Activated CD4-positive, alpha-beta T cell treated with anti-CD3 and anti-CD28 coated beads, Interleukin-2, amount 10 ng/mL, durations not matched to agents 7 days and 5 days (primary cell): ENCODE measurements around the gene AFF1. TPM values are rescaled to one million over a fixed set of nuclear protein-coding genes. Genes with fewer than 3 reads are reported as not detected.
A peak's percentile ranks its signal among the peaks of the same experiment; 100 is the strongest.

Experiments
- CTCF ChIA-PET: fragments of 350-600 bp; sonication (Branson Sonifier 250); formaldehyde crosslinking; loops from one replicate; lab custom pipeline; 2021; ENCODE audit warnings: antibody characterized with exemption; lab: Charles Lee
- POLR2A ChIA-PET: fragments of 350-600 bp; sonication (Branson Sonifier 250); formaldehyde crosslinking; loops from one replicate; lab custom pipeline; 2021; ENCODE audit warnings: antibody characterized with exemption; lab: Charles Lee
- DNase-seq: peaks from one replicate; pipeline ENCODE4 v3.0.0-alpha.2; 2020
- H3K27ac Mint-ChIP-seq: one replicate; pipeline ENCODE4 v1.8.0; 2021; ENCODE audit warnings: mild to moderate bottlenecking, moderate library complexity, mixed read lengths
- H3K27me3 Mint-ChIP-seq: one replicate; pipeline ENCODE4 v1.8.0; 2021; ENCODE audit warnings: mixed read lengths
- H3K36me3 Mint-ChIP-seq: one replicate; pipeline ENCODE4 v1.8.0; 2021; ENCODE audit warnings: low read depth, mixed read lengths
- H3K4me1 Mint-ChIP-seq: one replicate; pipeline ENCODE4 v1.8.0; 2021; ENCODE audit warnings: mixed read lengths
- H3K4me3 Mint-ChIP-seq: one replicate; pipeline ENCODE4 v1.8.0; 2021; ENCODE audit warnings: mild to moderate bottlenecking, moderate library complexity, mixed read lengths
- H3K9me3 Mint-ChIP-seq: one replicate; pipeline ENCODE4 v1.8.0; 2021; ENCODE audit warnings: mixed read lengths
- total RNA-seq, 2 experiments: library from RNA; stranded (reverse); gene quantifications; one replicate each; pipeline ENCODE4 v1.2.3, GENCODE V29; 2021

Gene AFF1
- total RNA-seq, 2 experiments from 2014 or later, result 71.4 to 74.5 TPM

DNA sequence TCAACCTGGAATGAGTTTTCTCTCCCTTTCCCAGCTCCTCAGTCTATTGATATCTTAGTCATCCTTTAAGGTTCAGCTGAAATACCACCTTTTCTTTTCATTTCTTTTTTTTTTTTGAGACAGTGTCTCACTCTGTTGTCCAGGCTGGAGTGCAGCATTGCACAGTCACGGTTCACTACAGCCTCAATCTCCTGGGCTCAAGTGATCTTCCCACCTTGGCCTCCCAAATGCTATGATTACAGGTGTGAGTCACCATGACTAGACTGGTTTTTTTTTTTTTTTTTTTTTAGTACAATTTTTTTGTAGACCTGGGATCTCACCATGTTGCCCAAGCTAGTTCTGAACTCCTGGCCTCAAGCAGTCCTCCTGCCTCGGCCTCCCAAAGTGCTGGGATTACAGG lies 28.9 kb downstream of the AFF1 start:
- DNase-seq, result no peak
- H3K9me3 Mint-ChIP-seq, result no peaks in the 10 kb centered on the region
- H3K4me1 Mint-ChIP-seq, result peaks cover 30% of the 10 kb centered on the region
- CTCF ChIA-PET, result interaction anchor here (0.7 to 0.8 kb wide), 2 partner anchors 22 to 272 kb away, joined by 4 to 5 read pairs; no protein-coding TSS in a partner anchor
- no peaks in the 10 kb centered on the region for H3K27me3 Mint-ChIP-seq
- H3K36me3 Mint-ChIP-seq, result peaks cover 23% of the 10 kb centered on the region
- H3K27ac Mint-ChIP-seq, result peak overlapping the region; percentile 1
- H3K4me3 Mint-ChIP-seq, result no peak overlapping the region
- POLR2A ChIA-PET, result interaction anchor here (0.7 kb wide), 1 partner anchor 14 kb away, joined by 5 read pairs; no protein-coding TSS in a partner anchor

DNA sequence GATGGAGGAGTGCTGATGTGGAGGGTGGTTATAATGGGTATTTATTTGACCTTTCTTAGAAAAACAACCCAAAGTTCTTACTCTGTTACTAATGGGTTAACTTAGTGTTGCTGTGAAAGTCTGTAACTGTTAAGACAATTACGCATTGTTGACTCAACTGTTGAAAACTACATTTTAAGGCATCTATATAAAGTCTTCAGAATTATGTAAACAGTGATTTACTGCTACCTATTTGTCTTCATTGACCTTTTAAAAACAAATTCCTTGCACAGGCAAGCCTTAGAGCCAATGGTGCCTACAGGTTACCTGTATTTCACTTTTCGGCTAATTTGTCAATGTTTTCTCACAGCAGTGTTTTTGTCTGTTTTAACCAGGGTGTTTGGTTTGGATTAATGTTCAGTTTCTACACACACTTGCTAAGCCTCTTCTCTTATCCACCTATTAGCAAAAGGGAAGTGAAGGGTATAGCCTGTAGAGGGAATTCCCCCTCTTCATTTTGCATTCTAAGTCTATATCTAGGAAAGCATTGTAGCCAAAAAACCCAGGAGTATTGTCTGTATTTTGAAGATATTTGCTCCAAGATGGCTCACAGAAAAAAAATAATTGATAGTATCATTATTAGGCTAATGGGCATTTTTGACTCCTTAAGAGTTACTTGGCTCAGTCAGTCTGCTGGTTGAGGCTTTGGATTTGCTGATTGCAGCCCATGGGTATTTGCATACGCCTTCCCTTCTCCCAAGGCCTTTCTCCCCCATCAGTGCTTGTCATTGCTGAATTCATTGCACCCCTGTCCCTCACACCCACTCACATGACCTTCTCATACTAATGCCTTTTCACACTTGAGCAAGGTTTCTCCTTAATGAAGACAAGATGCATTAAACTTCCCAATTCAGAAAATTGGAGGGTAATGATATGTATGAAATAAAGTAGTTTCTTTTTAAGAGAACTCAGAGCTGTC lies 30.5 kb downstream of the AFF1 start:
- ChIA-PET POLR2A (no interaction called here), CTCF (no interaction called here)
- Mint-ChIP-seq H3K4me3 (no peak overlapping the region), H3K27ac (no peak overlapping the region), H3K27me3 (no peaks in the 10 kb centered on the region), H3K9me3 (no peaks in the 10 kb centered on the region), H3K4me1 (peaks cover 24% of the 10 kb centered on the region), H3K36me3 (peaks cover 14% of the 10 kb centered on the region)
- DNase-seq, result no peak

DNA sequence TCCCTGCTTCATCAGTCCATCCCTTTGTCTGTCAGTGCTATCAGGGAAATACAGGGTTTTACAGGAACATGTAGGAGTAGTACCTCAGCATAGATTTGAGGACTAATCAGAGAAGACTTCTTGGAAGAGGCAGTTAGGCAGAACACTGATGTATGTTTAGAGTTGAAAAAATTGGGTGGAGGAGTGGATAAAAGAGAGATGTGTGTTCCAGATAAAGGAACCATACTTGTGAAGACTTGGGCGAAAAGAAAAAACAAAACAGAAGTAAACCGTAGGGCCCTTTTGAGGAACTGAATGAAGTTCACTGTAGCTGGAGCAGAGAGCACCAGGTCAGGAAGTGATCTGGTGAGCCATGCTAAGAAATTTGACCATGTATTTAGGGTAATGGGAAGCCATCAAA lies 32.3 kb downstream of the AFF1 start:
- Mint-ChIP-seq H3K4me3 (no peak overlapping the region), H3K27me3 (no peaks in the 10 kb centered on the region), H3K4me1 (peaks cover 17% of the 10 kb centered on the region), H3K9me3 (no peaks in the 10 kb centered on the region), H3K36me3 (peaks cover 7% of the 10 kb centered on the region), H3K27ac (no peak overlapping the region)
- ChIA-PET POLR2A (no interaction called here), CTCF (no interaction called here)
- no peak for DNase-seq

DNA sequence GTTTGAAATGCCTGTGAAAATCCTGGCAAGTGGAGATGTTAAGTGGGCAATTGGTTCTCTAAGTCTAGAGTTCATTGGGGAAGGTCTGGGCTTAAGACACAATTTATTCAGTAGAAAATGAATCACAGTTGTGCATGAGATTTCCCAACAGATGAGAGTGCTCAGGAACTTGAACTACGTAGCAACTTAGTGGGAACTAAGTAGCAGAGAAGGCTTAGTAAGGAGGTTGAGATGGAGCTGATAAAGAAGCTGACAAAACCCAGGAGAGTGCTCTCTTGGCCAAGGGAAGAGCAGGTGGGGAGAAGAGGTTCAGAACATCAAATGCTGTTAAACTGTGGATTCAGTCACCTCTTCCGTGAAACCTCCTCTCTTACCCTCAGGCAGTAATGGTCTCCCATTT lies 33.0 kb downstream of the AFF1 start:
- H3K27me3 Mint-ChIP-seq, result no peaks in the 10 kb centered on the region
- H3K4me3 Mint-ChIP-seq, result no peak overlapping the region
- CTCF ChIA-PET, result interaction anchor here (1.1 to 1.4 kb wide), 2 partner anchors 14 to 22 kb away, joined by 3 read pairs; no protein-coding TSS in a partner anchor

DNA sequence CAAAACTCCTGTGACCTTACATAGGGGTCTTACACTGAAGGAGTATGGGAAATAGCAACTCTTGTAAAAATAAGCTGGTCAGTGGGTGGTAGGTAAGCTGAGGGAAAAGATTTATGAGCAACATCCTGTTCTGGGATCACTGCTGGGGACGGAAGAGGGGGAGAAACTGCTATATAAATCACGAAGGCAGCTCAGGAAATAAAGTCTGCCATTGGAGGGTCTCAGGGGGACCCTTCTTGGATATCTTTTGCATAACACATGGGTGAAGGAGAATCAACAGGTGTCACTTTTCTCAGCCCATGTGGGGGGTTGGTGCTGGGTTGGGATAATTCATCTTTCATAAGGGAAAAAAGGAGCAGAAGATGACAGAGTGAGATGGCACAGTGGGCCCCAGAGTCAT lies 33.7 kb downstream of the AFF1 start:
- peaks cover 18% of the 10 kb centered on the region for H3K4me1 Mint-ChIP-seq
- H3K9me3 Mint-ChIP-seq, result no peaks in the 10 kb centered on the region
- no peaks in the 10 kb centered on the region for H3K27me3 Mint-ChIP-seq
- H3K4me3 Mint-ChIP-seq, result no peak overlapping the region
- peaks cover 7% of the 10 kb centered on the region for H3K36me3 Mint-ChIP-seq
- POLR2A ChIA-PET, result no interaction called here
- H3K27ac Mint-ChIP-seq, result no peak overlapping the region
- CTCF ChIA-PET, result interaction anchor here (1.1 to 1.4 kb wide), 2 partner anchors 13 to 22 kb away, joined by 3 read pairs; no protein-coding TSS in a partner anchor
- DNase-seq, result no peak

More for the DNA sequence above, 33.0 kb downstream of the AFF1 start:
- DNase-seq, result no peak
- POLR2A ChIA-PET, result no interaction called here
- H3K27ac Mint-ChIP-seq, result no peak overlapping the region
- peaks cover 5% of the 10 kb centered on the region for H3K36me3 Mint-ChIP-seq
- no peaks in the 10 kb centered on the region for H3K9me3 Mint-ChIP-seq
- peaks cover 16% of the 10 kb centered on the region for H3K4me1 Mint-ChIP-seq

DNA sequence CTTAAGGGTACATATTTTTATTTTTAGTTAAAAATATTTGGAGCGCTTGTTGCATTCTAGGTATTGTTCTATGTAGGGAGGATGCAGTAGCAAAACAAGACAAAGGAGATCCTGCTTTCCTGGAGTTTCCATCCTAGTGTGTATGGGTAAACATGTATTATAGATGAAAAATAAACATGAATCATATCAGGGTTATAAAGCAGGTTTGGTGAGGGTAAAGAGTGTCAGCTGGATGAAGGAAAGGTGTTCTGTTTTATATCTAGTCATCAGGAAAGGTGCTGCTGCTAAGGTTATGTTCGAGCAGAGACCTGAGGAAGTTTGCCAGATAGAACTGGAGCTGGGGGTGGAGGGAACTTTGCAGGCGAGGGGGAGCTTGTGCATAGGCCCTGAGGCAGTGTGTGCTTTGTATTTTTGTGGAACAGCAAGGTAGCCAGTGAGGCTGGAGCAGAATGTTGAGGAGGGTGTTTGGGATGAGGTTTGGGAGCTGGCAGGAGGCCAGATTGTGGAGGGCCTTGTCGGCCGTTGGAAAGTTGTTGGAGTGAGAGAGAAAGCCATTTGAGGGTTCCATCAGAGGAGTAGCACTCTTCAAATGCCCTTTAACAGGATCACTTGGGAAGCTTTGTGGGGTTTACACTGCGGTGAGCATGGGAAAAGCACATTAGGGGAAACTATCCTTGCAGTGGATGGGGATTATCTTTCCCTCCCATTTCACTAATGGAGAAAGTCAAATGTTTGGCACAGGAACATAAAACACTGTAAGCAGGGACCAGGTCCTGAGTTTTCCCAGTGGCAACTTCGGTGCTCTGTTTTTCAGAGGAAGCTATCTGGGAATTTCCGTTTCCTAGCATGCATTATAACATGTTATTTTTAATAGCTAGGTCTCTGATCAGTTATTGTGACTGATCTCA lies 35.9 kb downstream of the AFF1 start:
- Mint-ChIP-seq H3K4me3 (no peak overlapping the region), H3K36me3 (peaks cover 7% of the 10 kb centered on the region), H3K27ac (no peak overlapping the region), H3K4me1 (peaks cover 34% of the 10 kb centered on the region), H3K27me3 (no peaks in the 10 kb centered on the region), H3K9me3 (no peaks in the 10 kb centered on the region)
- no peak for DNase-seq
- CTCF ChIA-PET, result interaction anchor here (1.2 to 2.0 kb wide), 4 partner anchors 10 to 48 kb away, joined by 4 to 6 read pairs (median 5); no protein-coding TSS in a partner anchor
- POLR2A ChIA-PET, result no interaction called here

DNA sequence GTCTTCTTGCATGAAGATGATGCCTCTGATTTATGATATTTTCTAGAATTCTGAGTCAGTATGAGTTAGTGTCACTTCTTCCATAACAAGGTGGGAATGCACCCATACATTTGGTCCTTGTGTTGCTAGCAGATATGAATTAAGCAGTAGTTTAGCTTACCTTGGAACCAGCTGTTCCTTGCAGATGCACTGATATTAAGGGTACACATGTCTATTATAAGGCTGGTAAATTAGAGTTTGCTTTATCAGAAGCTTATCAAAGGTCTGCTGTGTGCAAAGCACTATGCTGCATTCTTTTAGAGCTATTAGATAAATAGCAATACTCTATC lies 36.5 kb downstream of the AFF1 start:
- DNase-seq, result no peak
- ChIA-PET CTCF (interaction anchor here (1.0 to 2.0 kb wide), 6 partner anchors 9 to 49 kb away, joined by 3 to 6 read pairs (median 4); partner anchors contain the start of gene AFF1), POLR2A (no interaction called here)
- Mint-ChIP-seq H3K27ac (no peak overlapping the region), H3K4me3 (no peak overlapping the region), H3K27me3 (no peaks in the 10 kb centered on the region), H3K36me3 (peaks cover 7% of the 10 kb centered on the region), H3K4me1 (peaks cover 40% of the 10 kb centered on the region), H3K9me3 (no peaks in the 10 kb centered on the region)

DNA sequence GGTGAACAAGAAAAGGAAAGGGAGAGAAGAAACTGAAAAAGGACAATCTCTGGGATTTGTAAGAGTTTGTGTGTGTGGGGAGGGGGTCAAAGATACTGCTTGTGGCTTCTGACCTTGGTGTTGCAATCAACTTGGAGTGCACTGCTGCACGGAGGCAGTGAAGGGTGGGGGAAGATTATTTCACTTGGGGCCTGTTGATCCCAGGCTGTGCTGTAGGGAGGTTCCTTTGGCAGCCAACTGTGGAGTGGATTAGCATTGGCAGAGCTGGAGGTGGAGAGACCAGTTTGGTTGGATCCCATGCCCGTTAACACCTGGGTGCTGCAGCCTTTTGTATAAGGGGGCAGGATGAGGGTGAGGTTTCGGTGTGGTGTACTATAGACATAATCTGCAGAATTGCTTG lies 38.2 kb downstream of the AFF1 start:
- DNase-seq, result no peak
- Mint-ChIP-seq H3K36me3 (peaks cover 10% of the 10 kb centered on the region), H3K27ac (no peak overlapping the region), H3K9me3 (no peaks in the 10 kb centered on the region), H3K4me1 (peaks cover 52% of the 10 kb centered on the region), H3K4me3 (no peak overlapping the region), H3K27me3 (no peaks in the 10 kb centered on the region)
- CTCF ChIA-PET, result interaction anchor here (0.7 kb wide), 1 partner anchor 32 kb away, joined by 3 read pairs; no protein-coding TSS in a partner anchor
- POLR2A ChIA-PET, result no interaction called here

DNA sequence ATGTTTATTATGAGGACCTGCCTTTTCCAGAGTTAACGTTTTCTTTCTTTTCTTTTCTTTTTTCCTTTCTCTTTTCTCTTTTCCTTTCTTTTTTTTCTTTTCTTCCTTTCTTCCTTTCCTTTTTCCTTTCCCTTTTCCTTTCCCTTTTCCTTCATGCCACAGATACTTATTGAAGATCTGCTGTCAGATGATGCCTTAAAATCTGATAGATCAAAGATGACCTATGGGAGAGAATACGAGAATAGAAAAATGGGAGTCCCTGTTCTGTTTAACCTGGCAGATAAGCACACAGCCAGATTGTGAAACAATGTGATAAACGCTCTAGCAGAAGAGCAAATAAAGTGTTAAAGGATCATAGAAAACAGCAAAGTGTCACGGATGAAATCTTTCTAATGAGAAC lies 38.9 kb downstream of the AFF1 start:
- H3K27me3 Mint-ChIP-seq, result no peaks in the 10 kb centered on the region
- no peak overlapping the region for H3K4me3 Mint-ChIP-seq
- H3K36me3 Mint-ChIP-seq, result peaks cover 10% of the 10 kb centered on the region
- ChIA-PET POLR2A (no interaction called here), CTCF (no interaction called here)
- no peaks in the 10 kb centered on the region for H3K9me3 Mint-ChIP-seq
- no peak overlapping the region for H3K27ac Mint-ChIP-seq
- peaks cover 53% of the 10 kb centered on the region for H3K4me1 Mint-ChIP-seq
- DNase-seq, result no peak

DNA sequence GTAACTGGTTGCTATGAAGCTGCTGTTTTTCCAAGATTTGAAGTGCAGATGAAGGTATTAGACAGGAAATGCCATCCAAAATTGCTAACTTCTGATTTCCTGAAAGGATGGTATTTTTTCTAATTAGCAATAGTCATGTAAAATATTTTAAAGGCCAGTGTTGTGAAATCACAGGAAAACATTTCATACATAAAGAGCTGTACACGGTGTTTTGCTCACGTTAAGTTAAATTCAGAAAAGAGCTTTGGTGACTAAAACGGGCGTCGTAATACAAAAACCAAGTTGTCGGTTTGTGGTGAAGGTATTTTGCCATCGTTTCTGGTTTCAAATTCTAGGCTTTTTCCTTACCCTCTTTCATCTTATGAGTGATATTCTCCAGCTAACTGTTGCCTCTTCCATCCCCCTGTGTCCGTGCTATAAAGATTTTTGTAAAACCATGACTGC lies 39.8 kb downstream of the AFF1 start:
- ChIA-PET POLR2A (no interaction called here), CTCF (interaction anchor here (0.8 kb wide), 1 partner anchor 52 kb away, joined by 3 read pairs; no protein-coding TSS in a partner anchor)
- Mint-ChIP-seq H3K36me3 (peaks cover 10% of the 10 kb centered on the region), H3K4me1 (peaks cover 56% of the 10 kb centered on the region), H3K9me3 (no peaks in the 10 kb centered on the region), H3K27me3 (no peaks in the 10 kb centered on the region), H3K4me3 (peak overlapping the region; percentile 0), H3K27ac (peak overlapping the region; percentile 55)
- DNase-seq, result no peak

DNA sequence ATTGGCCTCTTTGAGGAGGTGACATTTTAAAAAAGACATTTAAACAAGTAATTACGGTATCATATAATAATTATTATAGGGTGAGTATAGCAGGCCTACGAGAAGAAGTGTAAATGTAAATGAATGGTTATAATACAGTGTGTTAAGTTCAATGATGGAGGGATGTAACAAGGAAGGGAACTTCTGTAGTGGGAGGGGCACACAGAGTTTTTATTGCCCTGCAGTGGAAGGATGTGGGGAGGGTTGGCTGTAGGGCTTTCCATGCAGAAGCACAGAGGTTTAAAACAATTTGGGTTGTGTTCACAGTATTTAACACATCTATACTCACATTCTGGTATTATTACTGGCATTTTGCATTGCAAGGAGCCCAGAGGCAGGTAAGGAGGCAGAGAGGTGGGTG lies 41.1 kb downstream of the AFF1 start:
- CTCF ChIA-PET, result no interaction called here
- no peak for DNase-seq
- no peak overlapping the region for H3K27ac Mint-ChIP-seq
- POLR2A ChIA-PET, result no interaction called here
- no peaks in the 10 kb centered on the region for H3K27me3 Mint-ChIP-seq
- H3K4me3 Mint-ChIP-seq, result no peak overlapping the region
- peaks cover 53% of the 10 kb centered on the region for H3K4me1 Mint-ChIP-seq
- H3K9me3 Mint-ChIP-seq, result no peaks in the 10 kb centered on the region
- peaks cover 10% of the 10 kb centered on the region for H3K36me3 Mint-ChIP-seq

DNA sequence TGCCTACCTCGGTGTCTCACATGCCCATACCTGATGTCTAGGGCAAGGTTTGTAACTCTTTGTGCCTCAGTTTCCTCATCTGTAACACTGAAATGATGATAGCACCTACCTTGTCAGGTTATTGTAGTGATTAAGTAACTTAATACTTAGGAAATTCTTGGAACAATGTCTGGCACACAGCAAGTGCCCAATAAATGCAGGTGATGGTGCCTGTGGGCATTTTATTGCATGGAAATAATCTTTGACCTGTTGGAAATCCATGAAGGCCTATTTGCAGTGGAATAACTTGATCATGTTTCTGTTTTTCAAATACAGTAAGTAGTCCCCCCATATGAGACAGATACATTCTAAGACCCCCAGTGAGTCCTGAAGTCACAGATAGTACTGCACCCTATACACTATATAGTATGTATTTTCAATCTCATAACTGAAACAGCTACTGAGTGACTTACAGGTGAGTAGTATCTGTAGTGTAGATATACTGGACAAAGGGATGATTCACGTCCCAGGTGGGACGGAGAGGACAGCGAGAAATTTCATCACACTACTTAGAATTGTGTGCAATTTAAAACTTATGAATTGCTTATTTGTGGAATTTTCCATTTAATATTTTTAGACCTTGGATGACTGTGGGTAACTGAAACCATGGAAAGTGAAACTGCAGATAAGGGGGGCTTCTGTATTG lies 42.1 kb downstream of the AFF1 start:
- Mint-ChIP-seq H3K27ac (no peak overlapping the region), H3K4me1 (peaks cover 54% of the 10 kb centered on the region), H3K9me3 (no peaks in the 10 kb centered on the region), H3K36me3 (peaks cover 13% of the 10 kb centered on the region), H3K4me3 (no peak overlapping the region), H3K27me3 (no peaks in the 10 kb centered on the region)
- DNase-seq, result no peak
- CTCF ChIA-PET, result no interaction called here
- POLR2A ChIA-PET, result no interaction called here
